C4-2B (cell line): ENCODE data around the gene SEL1L2.
A peak's percentile ranks its signal among the peaks of the same experiment; 100 is the strongest.
"Not testable (repeated sequence)": the region's sequence is repeated elsewhere in the genome, so short reads cannot be mapped to it uniquely, and the experiment has no call there.

Experiments
- H3K27ac ChIP-seq: fragments of 450-650 bp; 2 replicates; pipeline ENCODE4 v1.5.1; 2017
- ZFX ChIP-seq: fragments of 450-650 bp; IDR thresholded peaks from 2 replicates; pipeline ENCODE4 v1.6.1; 2017
- TF ChIP-seq, protein P1 (sequence below): fragments of 450-650 bp; conservative IDR thresholded peaks from 2 replicates; pipeline ENCODE4 v1.5.1; 2017; ENCODE audit warnings: mild to moderate bottlenecking

The SEL1L2 gene

DNA sequence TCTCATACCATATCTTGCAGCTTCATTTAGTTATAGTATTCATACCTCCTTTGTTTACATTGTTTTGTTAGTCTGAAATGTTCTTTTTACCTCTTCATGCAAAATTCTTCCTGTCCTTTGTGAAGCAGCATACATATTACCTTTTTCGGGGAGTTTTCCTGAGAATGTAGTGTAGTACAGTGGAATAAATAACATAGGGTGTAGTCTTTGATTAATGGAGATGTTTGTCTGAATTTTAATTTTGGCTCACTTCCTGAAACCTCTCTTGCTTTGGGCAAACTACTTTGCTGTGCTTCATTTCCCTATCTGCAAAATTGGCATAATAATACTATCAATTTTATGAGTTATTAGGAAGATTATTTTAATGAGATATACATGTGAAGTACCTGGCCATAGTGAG is 10.5 kb upstream of the SEL1L2 start:
- H3K27ac ChIP-seq, result no peak overlapping the region
- TF ChIP-seq, protein P1, sequence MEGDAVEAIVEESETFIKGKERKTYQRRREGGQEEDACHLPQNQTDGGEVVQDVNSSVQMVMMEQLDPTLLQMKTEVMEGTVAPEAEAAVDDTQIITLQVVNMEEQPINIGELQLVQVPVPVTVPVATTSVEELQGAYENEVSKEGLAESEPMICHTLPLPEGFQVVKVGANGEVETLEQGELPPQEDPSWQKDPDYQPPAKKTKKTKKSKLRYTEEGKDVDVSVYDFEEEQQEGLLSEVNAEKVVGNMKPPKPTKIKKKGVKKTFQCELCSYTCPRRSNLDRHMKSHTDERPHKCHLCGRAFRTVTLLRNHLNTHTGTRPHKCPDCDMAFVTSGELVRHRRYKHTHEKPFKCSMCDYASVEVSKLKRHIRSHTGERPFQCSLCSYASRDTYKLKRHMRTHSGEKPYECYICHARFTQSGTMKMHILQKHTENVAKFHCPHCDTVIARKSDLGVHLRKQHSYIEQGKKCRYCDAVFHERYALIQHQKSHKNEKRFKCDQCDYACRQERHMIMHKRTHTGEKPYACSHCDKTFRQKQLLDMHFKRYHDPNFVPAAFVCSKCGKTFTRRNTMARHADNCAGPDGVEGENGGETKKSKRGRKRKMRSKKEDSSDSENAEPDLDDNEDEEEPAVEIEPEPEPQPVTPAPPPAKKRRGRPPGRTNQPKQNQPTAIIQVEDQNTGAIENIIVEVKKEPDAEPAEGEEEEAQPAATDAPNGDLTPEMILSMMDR, result no peak
- TF ChIP-seq ZFX, result no peak

DNA sequence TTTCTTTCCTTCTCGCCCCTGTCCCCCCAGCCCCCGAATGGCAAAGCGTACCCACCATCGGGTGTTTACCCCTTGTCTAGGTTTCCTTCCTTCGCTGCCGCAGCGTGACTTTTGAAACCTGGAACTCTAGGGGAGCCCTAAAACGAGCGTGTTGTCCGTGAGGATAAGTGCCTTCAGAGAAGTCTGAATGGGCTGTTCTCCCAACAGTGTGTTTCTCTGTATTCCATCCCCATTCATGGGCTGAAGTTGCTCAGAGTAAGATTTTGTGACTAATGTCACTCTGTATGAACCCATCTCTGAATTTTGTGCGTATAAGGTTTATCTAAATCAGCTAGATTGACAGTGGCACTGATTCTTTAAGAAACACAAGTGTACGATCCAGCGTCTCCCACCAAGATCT is 5.9 kb upstream of the SEL1L2 start:
- H3K27ac ChIP-seq, result peak overlapping the region; percentile 49; the same call in 1 of the 2 replicates
- TF ChIP-seq ZFX, result no peak
- TF ChIP-seq, protein P1, result no peak

DNA sequence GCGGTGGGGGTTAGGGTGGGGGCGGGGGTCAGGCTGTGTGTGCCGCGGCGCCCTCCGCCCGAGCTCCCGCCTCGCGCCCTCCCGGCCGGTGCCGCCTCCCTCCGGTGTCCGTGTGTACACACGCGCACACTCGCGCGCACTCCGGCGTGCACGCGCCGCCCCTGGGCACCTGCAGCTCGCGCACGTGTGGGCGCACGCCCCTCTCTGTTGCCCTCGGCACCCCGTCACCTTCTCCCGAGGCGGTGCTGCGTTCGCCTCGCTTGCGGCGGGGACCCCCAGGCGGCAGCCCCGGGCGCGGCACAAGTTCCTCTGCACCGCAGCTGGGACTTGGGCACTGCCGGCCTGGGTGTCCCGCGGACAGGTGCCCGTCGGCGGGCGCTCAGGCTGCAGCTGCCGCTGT is 5.4 kb upstream of the SEL1L2 start:
- peak overlapping the region; percentile 49 for H3K27ac ChIP-seq
- TF ChIP-seq, protein P1, result no peak
- TF ChIP-seq ZFX, result no peak

DNA sequence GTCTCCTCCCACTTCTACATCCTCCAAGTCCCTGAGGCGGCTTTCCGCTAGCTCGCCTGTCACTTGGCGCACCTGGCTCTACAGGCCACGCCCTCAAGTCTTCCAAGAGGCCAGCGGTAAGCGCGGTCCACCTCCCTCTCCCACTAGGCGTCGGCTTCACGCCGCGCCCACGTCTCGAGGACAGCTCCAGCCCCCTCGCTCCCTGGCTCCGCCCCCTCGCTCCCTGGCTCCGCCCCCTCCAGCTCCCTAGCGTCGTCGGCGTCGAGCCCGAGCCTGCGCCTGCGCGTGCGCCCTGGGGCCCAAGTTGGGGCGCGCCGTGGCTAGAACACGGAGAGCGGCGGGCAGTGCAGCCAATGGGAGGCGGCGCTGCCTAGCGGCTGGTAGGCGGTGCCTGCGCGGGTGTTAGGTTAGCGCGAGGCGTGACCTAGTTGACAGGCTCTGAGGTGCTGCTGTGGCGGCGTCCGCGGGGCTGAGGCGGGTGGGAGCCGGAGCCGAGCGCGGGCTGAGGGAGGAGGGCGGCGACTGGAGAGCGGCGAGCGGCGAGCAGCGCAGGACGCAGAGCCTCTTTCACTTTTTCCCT is 4.8 kb upstream of the SEL1L2 start, which contains the start of gene MACROD2:
Gene MACROD2, plus strand, starts transcription at position 431 of the 580 bp plus-strand sequence.
- TF ChIP-seq, protein P1, result no peak
- TF ChIP-seq ZFX, result no peak
- peak within 1 kb of the TSS; percentile 49 for H3K27ac ChIP-seq

DNA sequence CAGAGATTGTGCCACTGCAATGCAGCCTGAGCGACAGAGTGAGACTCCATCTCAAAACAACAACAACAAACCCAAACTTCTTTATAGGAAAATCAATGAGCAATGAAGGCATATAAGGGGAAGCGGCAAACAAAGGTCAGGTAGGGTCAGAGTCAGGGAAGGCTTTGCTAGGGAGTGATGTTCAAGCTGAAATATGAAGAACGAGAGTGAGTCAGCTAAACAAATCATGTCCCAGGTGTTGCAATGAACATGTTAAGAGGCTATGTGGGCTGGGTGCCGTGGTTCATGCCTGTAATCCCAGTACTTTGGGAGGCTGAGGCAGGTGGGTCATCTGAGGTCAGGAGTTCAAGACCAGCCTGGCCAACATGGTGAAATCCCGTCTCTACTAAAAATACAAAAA is 1.5 kb upstream of the SEL1L2 start:
- not testable (repeated sequence) for H3K27ac ChIP-seq

DNA sequence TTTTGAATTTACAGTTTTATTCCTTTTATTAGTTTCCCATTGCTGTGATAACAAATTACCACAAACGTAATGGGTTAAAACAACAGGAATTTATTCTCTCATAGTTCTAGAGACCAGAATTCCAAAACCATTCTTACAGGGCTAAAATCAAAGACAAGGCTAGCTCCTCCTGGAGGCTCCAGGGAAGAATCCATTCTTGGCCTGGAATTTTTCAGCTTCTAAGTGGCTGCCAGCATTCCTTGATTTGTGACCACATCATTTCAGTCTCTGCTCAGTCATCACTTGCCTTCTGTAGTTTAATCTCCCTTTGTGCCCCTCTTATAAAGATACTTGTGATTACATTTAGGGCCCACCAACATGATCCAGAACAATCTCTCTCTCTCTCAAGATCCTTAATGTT is 897 bp upstream of the SEL1L2 start:
- TF ChIP-seq ZFX, result no peak
- H3K27ac ChIP-seq, result no peak overlapping the region

DNA sequence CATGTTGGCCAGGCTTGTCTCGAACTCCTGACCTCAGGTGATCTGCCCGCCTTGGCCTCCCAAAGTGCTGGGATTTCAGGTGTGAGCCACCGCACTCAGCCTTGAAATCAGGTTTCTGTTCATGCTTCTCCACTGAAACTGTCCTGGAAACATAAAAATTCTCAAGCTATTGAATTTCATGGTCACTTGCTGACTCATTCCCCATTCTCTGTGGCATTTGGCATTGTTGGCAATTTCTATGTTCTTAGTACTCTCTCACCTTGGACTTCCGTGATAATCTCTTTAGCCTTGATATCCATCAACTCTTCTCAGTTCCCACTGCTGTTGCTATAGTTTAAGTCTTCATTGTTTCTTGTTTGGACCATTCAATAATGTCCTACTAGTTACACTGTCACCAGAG is 6.2 kb downstream of the SEL1L2 start:
- no peak for TF ChIP-seq ZFX
- TF ChIP-seq, protein P1, result no peak
- H3K27ac ChIP-seq, result no peak overlapping the region

DNA sequence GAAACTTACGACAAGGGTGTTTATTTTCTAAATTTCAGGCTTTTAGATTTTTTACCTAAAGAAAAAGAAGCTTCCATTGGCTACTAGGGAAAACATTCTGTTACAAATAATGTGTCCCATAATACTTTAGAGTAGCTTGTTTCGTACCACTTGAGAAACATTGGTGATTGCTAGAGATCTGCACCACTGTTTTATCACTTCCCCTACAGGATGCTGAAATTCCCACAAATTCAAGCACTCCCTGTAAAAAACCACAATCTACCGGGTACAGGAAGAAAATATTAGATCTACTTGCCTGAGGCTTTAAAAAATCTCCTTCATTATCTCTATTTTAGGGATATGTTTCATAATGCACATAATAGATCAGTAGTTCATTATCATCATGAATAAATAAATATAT is 29.9 kb downstream of the SEL1L2 start:
- no peak overlapping the region for H3K27ac ChIP-seq
- TF ChIP-seq ZFX, result no peak
- TF ChIP-seq, protein P1, result no peak

DNA sequence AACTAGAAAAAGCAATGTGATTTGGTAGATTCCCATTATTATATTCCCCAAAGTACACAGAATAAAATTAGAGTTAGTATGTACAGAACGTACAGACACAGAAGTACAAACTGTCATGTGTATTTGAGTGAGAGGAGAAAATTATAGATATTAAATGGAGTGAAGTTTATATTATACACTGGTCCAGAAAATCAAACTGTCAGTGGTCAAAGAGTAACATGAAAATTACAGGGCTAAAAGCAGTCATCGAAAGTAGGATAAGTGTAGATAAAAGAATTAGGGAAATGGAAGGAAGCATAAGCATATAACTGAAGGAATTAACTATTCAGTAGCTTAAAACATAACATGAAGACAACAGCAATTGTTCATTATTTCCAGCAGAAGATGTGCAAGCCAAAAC is 30.3 kb downstream of the SEL1L2 start:
- TF ChIP-seq, protein P1, result no peak
- TF ChIP-seq ZFX, result no peak
- no peak overlapping the region for H3K27ac ChIP-seq
